Stomach (tissue), 4 donors: ENCODE data around the gene SLC35B2.

Experiments used
- CTCF ChIP-seq, 7 experiments: fragments of 450-650 bp in 4 of 7; fragments of 200-600 bp in 3 of 7; sonication (generic) in 3 of 7; IDR thresholded peaks; one replicate each; pipeline ENCODE4 v1.5.1; 2016 to 2019; ENCODE audit warnings: antibody characterized with exemption in 7 of 7, control low read depth in 2 of 7, mild to moderate bottlenecking in 1 of 7
- POLR2A ChIP-seq, 4 donors: fragments of 450-650 bp; IDR thresholded peaks; one replicate each; pipeline ENCODE4 v1.6.1; 2016; ENCODE audit warnings: antibody characterized with exemption in 4 of 4, control low read depth in 2 of 4, mild to moderate bottlenecking in 1 of 4, moderate library complexity in 1 of 4
- POLR2AphosphoS5 ChIP-seq, 3 donors: sonication (generic); formaldehyde crosslinking; IDR thresholded peaks; one replicate each; pipeline ENCODE4 v1.6.1; 2016; ENCODE audit warnings: antibody characterized with exemption in 3 of 3

GRCh38 chr6:44251576-44252524, 5.5 kb downstream of the SLC35B2 start:
- TF ChIP-seq POLR2AphosphoS5 (IDR thresholded peaks at IDR 0.05) (no peak), POLR2A (IDR thresholded peaks at IDR 0.05) (no peak), CTCF (IDR thresholded peaks at IDR 0.05) (no peak)
